ENCODE results near the gene CELF3. TPM values are rescaled to one million over a fixed set of nuclear protein-coding genes. Genes with fewer than 3 reads are reported as not detected.

The CELF3 gene
- total and polyA plus RNA-seq, 2 of the 4 experiments (the other 2 are of a cell fraction): not detected

DNA sequence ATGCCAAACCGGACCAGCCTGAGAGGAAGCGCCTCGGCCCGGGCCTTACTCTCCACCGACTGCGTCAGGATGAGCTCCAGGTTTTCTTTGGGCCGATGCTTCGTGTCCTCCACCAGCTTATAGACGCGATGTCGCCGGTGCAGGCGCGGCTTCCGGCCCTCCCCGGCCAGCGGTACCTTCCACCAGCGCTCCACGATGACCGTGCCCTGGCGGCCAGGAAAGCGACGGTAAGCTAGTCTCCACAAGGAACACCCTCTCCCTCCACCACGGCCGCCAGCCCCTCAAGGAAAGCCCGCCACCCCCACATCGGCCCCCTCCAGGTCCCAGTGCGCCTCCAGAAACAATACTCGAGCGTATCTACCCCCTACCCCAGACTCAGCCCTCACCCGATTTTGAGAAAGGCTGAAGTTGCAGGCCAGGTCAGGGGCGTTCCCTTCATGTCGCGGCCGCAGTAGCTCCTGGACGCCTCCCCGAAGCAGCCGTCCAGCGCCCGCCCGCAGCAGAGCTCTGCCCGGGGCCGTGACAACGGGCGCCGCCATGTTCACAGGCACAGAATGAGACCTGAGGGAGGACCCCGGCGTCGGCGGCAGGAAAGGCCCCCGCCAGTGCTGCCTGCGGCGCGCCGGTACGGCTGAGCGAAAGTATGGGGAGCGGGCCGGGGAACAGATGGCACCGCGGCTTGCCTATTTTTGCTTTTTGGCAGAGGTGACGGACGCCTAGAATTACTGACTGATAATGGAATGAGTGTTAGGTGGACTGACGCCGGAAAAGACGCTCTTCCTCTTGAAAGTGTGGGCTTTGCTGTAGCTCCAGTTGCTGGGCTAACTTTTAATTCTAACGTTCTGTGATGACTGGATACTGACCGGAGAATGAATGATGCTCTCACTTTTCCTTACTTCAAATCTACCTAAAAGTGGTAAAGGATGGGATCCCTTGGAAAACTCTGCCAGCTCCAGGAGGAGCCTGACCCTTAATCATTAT, 46.6 kb upstream of the CELF3 start, which contains the start of gene MRPL9 (continued):
- TF ChIP-seq, protein P1, sequence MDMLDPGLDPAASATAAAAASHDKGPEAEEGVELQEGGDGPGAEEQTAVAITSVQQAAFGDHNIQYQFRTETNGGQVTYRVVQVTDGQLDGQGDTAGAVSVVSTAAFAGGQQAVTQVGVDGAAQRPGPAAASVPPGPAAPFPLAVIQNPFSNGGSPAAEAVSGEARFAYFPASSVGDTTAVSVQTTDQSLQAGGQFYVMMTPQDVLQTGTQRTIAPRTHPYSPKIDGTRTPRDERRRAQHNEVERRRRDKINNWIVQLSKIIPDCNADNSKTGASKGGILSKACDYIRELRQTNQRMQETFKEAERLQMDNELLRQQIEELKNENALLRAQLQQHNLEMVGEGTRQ (IDR thresholded peaks at IDR 0.05; ENCODE audit: low read depth, low read length): no peak
- TF ChIP-seq NFE2L2 (IDR thresholded peaks at IDR 0.05; ENCODE audit: low read depth, low read length) (no peak), RAD21 (IDR thresholded peaks at IDR 0.05; ENCODE audit: low read length) (no peak), CEBPB (IDR thresholded peaks at IDR 0.05; ENCODE audit: low read depth, low read length) (no peak)
